GM12878 (cell line): Measurements from ENCODE around the gene CTSD. TPM values are rescaled to one million over a fixed set of nuclear protein-coding genes. Genes with fewer than 3 reads are reported as not detected.

Source experiments
- ATAC-seq: fragments of 200-7000 bp; cut with Tn5 transposase; 3 replicates; pipeline ENCODE4 v1.9.1; 2020; ENCODE audit warnings: mild to moderate bottlenecking, moderate library complexity
- BruUV-seq: library from RNA; stranded (reverse); fragments of 400-500 nt; replicated peaks from 2 replicates; lab custom pipeline; 2021; lab: Mats Ljungman, UMichigan
- CTCF ChIA-PET: fragments of 300-600 bp; sonication (Branson Sonifier 250); formaldehyde crosslinking; extraction: SDS; loops from one replicate; lab custom pipeline; 2021; ENCODE audit warnings: inconsistent platforms; lab: Yijun Ruan, JAX
- POLR2A ChIA-PET: fragments of 350-600 bp; formaldehyde crosslinking; extraction: SDS; loops from one replicate; lab custom pipeline; 2021; ENCODE audit warnings: inconsistent platforms; lab: Charles Lee
- RAD21 ChIA-PET: fragments of 300-600 bp; sonication (Branson Sonifier 250); formaldehyde crosslinking; loops from one replicate; lab custom pipeline; 2023; ENCODE audit warnings: antibody characterized with exemption; ENCODE audit not compliant: unreplicated experiment; lab: Charles Lee
- SMC1A ChIA-PET: fragments of 300-600 bp; sonication (Branson Sonifier 250); formaldehyde crosslinking; loops from one replicate; lab custom pipeline; 2023; ENCODE audit not compliant: unreplicated experiment, uncharacterized antibody; lab: Charles Lee
- DNase-seq: peaks from one replicate; pipeline ENCODE4 v3.0.0-alpha.2; 2011; ENCODE audit warnings: low read depth, low spot score
- FAIRE-seq: peaks from 3 replicates; lab custom pipeline; 2011; peaks lifted over from hg19 to GRCh38; lab: Jason Lieb, UNC
- H2AFZ ChIP-seq: 2 replicates; pipeline ENCODE4 v1.6.0; 2011; ENCODE audit warnings: low read depth, low read length, control low read depth; ENCODE audit not compliant: control insufficient read depth
- H3K27ac ChIP-seq: 2 replicates; pipeline ENCODE4 v1.5.1; 2011; ENCODE audit warnings: control low read depth; ENCODE audit not compliant: control insufficient read depth, insufficient read depth
- H3K27me3 ChIP-seq, 2 experiments: replicated peaks in 1 of 2; 2 replicates each; pipeline versions ENCODE4 v1.6.0 to v1.6.1; 2011; ENCODE audit warnings: low read length in 1 of 2; ENCODE audit not compliant: control insufficient read depth in 2 of 2, insufficient read depth in 2 of 2
- H3K36me3 ChIP-seq, 2 experiments: 2 replicates each; pipeline ENCODE4 v1.5.1; 2011; ENCODE audit warnings: low read length in 1 of 2; ENCODE audit not compliant: control insufficient read depth in 2 of 2, insufficient read depth in 2 of 2
- H3K4me1 ChIP-seq: 2 replicates; pipeline ENCODE4 v1.6.1; 2011; ENCODE audit warnings: mild to moderate bottlenecking, low read length, moderate library complexity, mixed read lengths; ENCODE audit not compliant: control insufficient read depth, insufficient read depth
- H3K4me2 ChIP-seq: 2 replicates; pipeline ENCODE4 v1.6.0; 2011; ENCODE audit warnings: control low read depth; ENCODE audit not compliant: control insufficient read depth, insufficient read depth
- H3K4me3 ChIP-seq: fragments of 200-600 bp; sonication (generic); 2 replicates; pipeline ENCODE4 v1.5.1; 2016
- H3K79me2 ChIP-seq: 2 replicates; pipeline ENCODE4 v1.6.0; 2011; ENCODE audit warnings: low read length; ENCODE audit not compliant: control insufficient read depth, insufficient read depth
- H3K9ac ChIP-seq: 2 replicates; pipeline ENCODE4 v1.8.0; 2011; ENCODE audit warnings: low read length, control low read depth, mixed read lengths; ENCODE audit not compliant: control insufficient read depth, insufficient read depth
- H3K9me3 ChIP-seq: replicated peaks from 3 replicates; pipeline ENCODE4 v1.5.1; 2011; ENCODE audit warnings: mild to moderate bottlenecking, low read length; ENCODE audit not compliant: control insufficient read depth, insufficient read depth
- H4K20me1 ChIP-seq: 2 replicates; pipeline ENCODE4 v1.6.0; 2011; ENCODE audit not compliant: control insufficient read depth, insufficient read depth
- BRCA1 ChIP-seq: IDR thresholded peaks from 2 replicates; pipeline ENCODE4 v1.6.1; 2011; ENCODE audit warnings: low read depth, low read length, improper control_type of control experiment
- CEBPZ ChIP-seq: fragments of 150-350 bp; IDR thresholded peaks from 2 replicates; pipeline ENCODE4 v1.6.1; 2016; ENCODE audit warnings: low read depth, low read length
- DPF2 ChIP-seq: fragments of 450-650 bp; IDR thresholded peaks from 2 replicates; pipeline ENCODE4 v1.6.1; 2017; ENCODE audit warnings: mild to moderate bottlenecking
- HSF1 ChIP-seq: fragments of 150-350 bp; IDR thresholded peaks from 2 replicates; pipeline ENCODE4 v1.6.1; 2014; ENCODE audit warnings: mild to moderate bottlenecking, low read depth, low read length
- IRF3 ChIP-seq: fragments of 450-650 bp; IDR thresholded peaks from 2 replicates; pipeline ENCODE4 v1.6.1; 2014; ENCODE audit warnings: mild to moderate bottlenecking
- NBN ChIP-seq: fragments of 450-650 bp; IDR thresholded peaks from 2 replicates; pipeline ENCODE4 v1.6.1; 2016
- PRDM15 ChIP-seq: fragments of 450-650 bp; formaldehyde crosslinking; IDR thresholded peaks from 2 replicates; pipeline ENCODE4 v1.4.0; 2020; ENCODE audit warnings: mild to moderate bottlenecking, moderate library complexity
- STAT1 ChIP-seq: fragments of 450-650 bp; conservative IDR thresholded peaks from 2 replicates; pipeline ENCODE4 v1.6.1; 2014; ENCODE audit warnings: antibody characterized with exemption, mild to moderate bottlenecking
- STAT3 ChIP-seq: IDR thresholded peaks from 2 replicates; pipeline ENCODE4 v1.6.1; 2011; ENCODE audit warnings: low read depth, low read length, improper control_type of control experiment
- TAF1 ChIP-seq: IDR thresholded peaks from 2 replicates; pipeline ENCODE4 v1.6.1; 2011; ENCODE audit warnings: mild to moderate bottlenecking, low read depth, low read length, borderline replicate concordance
- TCF7 ChIP-seq: IDR thresholded peaks from 2 replicates; pipeline ENCODE4 v1.6.1; 2014; ENCODE audit warnings: antibody characterized with exemption, borderline replicate concordance
- ZBTB33 ChIP-seq: fragments of 450-650 bp; IDR thresholded peaks from 2 replicates; pipeline ENCODE4 v1.6.1; 2017; ENCODE audit warnings: mild to moderate bottlenecking
- WGBS: methylation state at CpG from one replicate; pipeline ENCODE4 v1.1.6; 2016; ENCODE audit warnings: low lambda C conversion rate; ENCODE audit not compliant: insufficient replicate concordance, insufficient coverage; ENCODE audit errors: missing lambda C conversion rate; 5-methylcytosine and 5-hydroxymethylcytosine counted together
- in situ Hi-C: fragments of 300-500 bp; cut with MboI; formaldehyde crosslinking; loops from 9 replicates; pipeline ENCODE4 v1.14.3; 2018; ENCODE audit warnings: mixed read lengths
- intact Hi-C: fragments of 100-400 bp; cut with micrococcal nuclease; formaldehyde crosslinking; loops from one replicate; pipeline ENCODE4 v1.14.2; 2022; ENCODE audit not compliant: unreplicated experiment
- polyA plus RNA-seq, 11 experiments: library from polyadenylated mRNA; depleted of rRNA in 4 of 11; unstranded in 6 of 11; stranded (reverse) in 5 of 11; fragments of >200 nt; fragmentation: Nextera tagmentation in 4 of 11; fragmentation: Illumina TruSeq in 1 of 11; extraction: Ambion mirVana in 4 of 11; extraction: Trizol in 1 of 11; gene quantifications; 1 replicate in 1 of 11; 2 replicates in 10 of 11; pipeline versions ENCODE4 v1.2.1 to v1.2.3, GENCODE V29; 2011 to 2016; ENCODE audit warnings: inconsistent platforms in 2 of 11, missing spikeins in 2 of 11, low read depth in 1 of 11
- total RNA-seq, 4 experiments: library from RNA; depleted of rRNA in 3 of 4; stranded (reverse); fragments of >200 nt in 3 of 4; fragmentation: Illumina TruSeq in 1 of 4; extraction: Trizol in 1 of 4; gene quantifications; 2 replicates each; pipeline versions ENCODE4 v1.2.1 to v1.2.3, GENCODE V29; 2013 to 2021

CTSD gene
- total and polyA plus RNA-seq, 10 of the 15 experiments (the other 5 are each of a cell fraction or from before 2014, with no cell fraction given), result 0.42 to 54.6 (median 25.0) TPM

- ChIA-PET SMC1A (no interaction called here), RAD21 (no interaction called here), POLR2A (no interaction called here), CTCF (no interaction called here)
- BruUV-seq, result no TSS peak
- WGBS, result 44% methylated on average over 24 of the region's 24 CpGs
- Histone ChIP-seq H3K4me3 (no peak overlapping the region), H3K4me1 (no peaks in the 10 kb centered on the region), H3K36me3 (no peaks in the 10 kb centered on the region), H2AFZ (no peak overlapping the region), H3K27me3 (no peaks in the 10 kb centered on the region; a peak in 2 of 4 replicates), H3K27ac (no peak overlapping the region), H3K9ac (no peak overlapping the region), H4K20me1 (no peaks in the 10 kb centered on the region), H3K4me2 (no peak overlapping the region), H3K79me2 (no peaks in the 10 kb centered on the region), H3K9me3 (no peaks in the 10 kb centered on the region)
- in situ Hi-C loops, result no loop called here
- FAIRE-seq (no peak), DNase-seq (no peak), ATAC-seq (no peak)
- intact Hi-C loops, result no loop called here
- TF ChIP-seq STAT1, result no peak
- TF ChIP-seq BRCA1, result no peak
- no peak for TF ChIP-seq NBN
- TF ChIP-seq TCF7, result no peak
- no peak for TF ChIP-seq DPF2
- no peak for TF ChIP-seq IRF3
- TF ChIP-seq ZBTB33, result no peak
- TF ChIP-seq PRDM15 (CRISPR knock-in tag), result no peak
- TF ChIP-seq CEBPZ, result no peak
- TF ChIP-seq TAF1, result no peak
- no peak for TF ChIP-seq STAT3
- TF ChIP-seq HSF1, result no peak
Observed at GRCh38 chr11:1783725-1784529, 20.2 kb upstream of the CTSD start.
